ENCODE data around the gene TMEM8B. TPM values are rescaled to one million over a fixed set of nuclear protein-coding genes. Genes with fewer than 3 reads are reported as not detected.

Gene TMEM8B
- total and polyA plus RNA-seq, 2 of the 8 experiments (the other 6 are each of a cell fraction or from before 2014, with no cell fraction given), result 7.5 to 10.4 TPM

GRCh38 chr9:35909687-35910612 is 80.9 kb downstream of the TMEM8B start:
- no peak overlapping the region for H3K4me2 ChIP-seq (ENCODE audit: insufficient read depth in 1 of 2, low read depth in 2 of 2, low read length in 2 of 2)
- H2BK15ac ChIP-seq (ENCODE audit: low read length), result peak overlapping the region; percentile 92; the same call in 1 of the 2 replicates
- peak overlapping the region; percentile 46; the same call in 1 of the 2 replicates for H2BK12ac ChIP-seq (ENCODE audit: low read depth, low read length)
- FAIRE-seq (no peak), DNase-seq (ENCODE audit: low read depth in 1 of 2, low spot score in 2 of 2) (no peak)
- peak overlapping the region; percentile 7 for H4K8ac ChIP-seq (ENCODE audit: extremely low read depth, insufficient read depth, low read length)
- H3K79me2 ChIP-seq (ENCODE audit: control insufficient read depth in 1 of 2, insufficient read depth in 2 of 2, low read length in 2 of 2), result no peaks in the 10 kb centered on the region
- no peak overlapping the region for H3K23ac ChIP-seq (ENCODE audit: insufficient read length)
- no peak overlapping the region for H3K9ac ChIP-seq (replicated peaks in 1 of 4; ENCODE audit: extremely low read depth in 1 of 4, low read depth in 3 of 4, low read length in 3 of 4)
- H3K18ac ChIP-seq (ENCODE audit: extremely low read depth, low read length), result no peak overlapping the region
- no peaks in the 10 kb centered on the region; a peak in 2 of 7 replicates for H3K27me3 ChIP-seq (replicated peaks in 1 of 4; ENCODE audit: control insufficient read depth in 3 of 4, extremely low read depth in 1 of 4, insufficient read depth in 3 of 4, low read length in 3 of 4)
- H3K56ac ChIP-seq (replicated peaks; ENCODE audit: insufficient read length, low read depth, low read length), result no peak overlapping the region
- no peak overlapping the region for H2BK120ac ChIP-seq (replicated peaks; ENCODE audit: low read depth, low read length)
- no peak overlapping the region for H2BK5ac ChIP-seq (ENCODE audit: low read depth, low read length)
- H3K9me3 ChIP-seq (ENCODE audit: insufficient read depth in 2 of 2, low read depth in 1 of 2, low read length in 1 of 2), result no peaks in the 10 kb centered on the region
- H3K14ac ChIP-seq (ENCODE audit: insufficient read length), result no peak overlapping the region
- H2BK20ac ChIP-seq (ENCODE audit: low read length), result peak overlapping the region; percentile 13; the same call in 1 of the 2 replicates
- 87% methylated on average over 34 of the region's 34 CpGs; no CpG with 5 or more reads in 1 of the 2 experiments for WGBS, 2 experiments (ENCODE audit: extremely low coverage in 1 of 2, insufficient coverage in 1 of 2, insufficient read length in 1 of 2, insufficient replicate concordance in 2 of 2, low coverage in 1 of 2, low lambda C conversion rate in 2 of 2, missing lambda C conversion rate in 1 of 2)
- 0 out of 2 replicates have a peak, but pooled peaks cover 2% of the 10 kb centered on the region for H3K79me1 ChIP-seq (ENCODE audit: low read depth, low read length)
- no peak overlapping the region for H2AK5ac ChIP-seq (ENCODE audit: low read depth, low read length)
- ChIA-PET POLR2A (ENCODE audit: partially characterized antibody) (interaction anchor here (0.5 kb wide), 1 partner anchor 11 kb away, joined by 4 read pairs; no protein-coding TSS in a partner anchor), CTCF (ENCODE audit: partially characterized antibody) (interaction anchor here (0.5 to 5.6 kb wide), 21 partner anchors 9 to 125 kb away, joined by 3 to 26 read pairs (median 4); no protein-coding TSS in a partner anchor)
- H4K20me1 ChIP-seq (replicated peaks in 1 of 2; ENCODE audit: control insufficient read depth in 1 of 2, insufficient read depth in 2 of 2, low read length in 2 of 2), result no peaks in the 10 kb centered on the region
- H3K4ac ChIP-seq (replicated peaks; ENCODE audit: insufficient read length, low read depth, low read length), result no peak overlapping the region
- peak in 1 of 2 experiments; percentile 28; a peak in 1 of 4 replicates for TF ChIP-seq RAD21 (IDR thresholded peaks at IDR 0.05 in 1 of 2, conservative IDR thresholded peaks at IDR 0.05 in 1 of 2; ENCODE audit: low read depth in 2 of 2, low read length in 2 of 2)
- TF ChIP-seq SAP30 (IDR thresholded peaks at IDR 0.05; ENCODE audit: insufficient read depth, insufficient replicate concordance, low read length), result no peak
- 0 out of 4 replicates have a peak, but pooled peaks of 1 of the 3 experiments have one; percentile 7 for TF ChIP-seq CTCF (IDR thresholded peaks at IDR 0.05; ENCODE audit: control extremely low read depth in 1 of 3, insufficient read depth in 1 of 3, low read depth in 1 of 3, low read length in 3 of 3)
- TF ChIP-seq CHD1 (IDR thresholded peaks at IDR 0.05; ENCODE audit: low read depth, low read length), result no peak
- no peak overlapping the region for H3K27ac ChIP-seq (ENCODE audit: low read depth, low read length)
- H3K23me2 ChIP-seq (ENCODE audit: low read depth, low read length), result peaks cover 3% of the 10 kb centered on the region; the same call in 1 of the 2 replicates
- no peaks in the 10 kb centered on the region for H3K36me3 ChIP-seq (ENCODE audit: control insufficient read depth in 2 of 4, insufficient read depth in 4 of 4, low read length in 3 of 4)
- peaks cover 9 to 33% (median 21%) of the 10 kb centered on the region in 4 experiments for H3K4me1 ChIP-seq (replicated peaks in 1 of 4; ENCODE audit: control insufficient read depth in 3 of 4, insufficient read depth in 4 of 4, low read length in 3 of 4)
- H3K4me3 ChIP-seq (ENCODE audit: extremely low read depth in 1 of 4, insufficient read depth in 2 of 4, low read depth in 3 of 4, low read length in 4 of 4), result no peak overlapping the region
- H4K5ac ChIP-seq (ENCODE audit: insufficient read length, low read depth, low read length), result no peak overlapping the region
- peak overlapping the region; percentile 1; the same call in 1 of the 2 replicates for H2AFZ ChIP-seq (ENCODE audit: low read length)
- peak overlapping the region; percentile 83 for H4K91ac ChIP-seq (replicated peaks; ENCODE audit: insufficient read length, low read length)
